ENCODE results near the gene FAM107B.

FAM107B gene

DNA sequence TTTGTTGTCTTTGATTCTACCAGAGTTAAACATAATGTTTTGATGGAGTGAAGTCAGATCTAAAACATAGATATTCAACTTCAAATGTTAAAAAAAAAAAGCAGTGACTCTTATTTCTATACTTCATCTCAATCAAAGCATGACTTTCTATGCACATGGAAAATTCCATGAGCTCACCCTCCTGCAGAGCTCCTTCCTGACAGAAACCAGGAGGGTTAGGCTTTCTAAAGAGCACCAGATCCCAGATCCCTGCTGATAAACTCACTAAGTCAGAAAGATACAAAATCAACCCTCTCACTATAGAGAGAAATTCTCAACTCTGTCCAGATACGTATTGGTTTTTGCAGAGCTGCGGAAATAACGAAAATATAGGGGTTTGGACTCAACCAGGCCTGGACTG is 122.6 kb downstream of the FAM107B start:
- Histone ChIP-seq H3K27ac (ENCODE audit: extremely low read depth, low read depth, low read length) (no peak overlapping the region), H3K4me1 (ENCODE audit: control insufficient read depth, insufficient read depth, low read length) (peaks cover 14% of the 10 kb centered on the region)
- CTCF ChIA-PET: no interaction called here

DNA sequence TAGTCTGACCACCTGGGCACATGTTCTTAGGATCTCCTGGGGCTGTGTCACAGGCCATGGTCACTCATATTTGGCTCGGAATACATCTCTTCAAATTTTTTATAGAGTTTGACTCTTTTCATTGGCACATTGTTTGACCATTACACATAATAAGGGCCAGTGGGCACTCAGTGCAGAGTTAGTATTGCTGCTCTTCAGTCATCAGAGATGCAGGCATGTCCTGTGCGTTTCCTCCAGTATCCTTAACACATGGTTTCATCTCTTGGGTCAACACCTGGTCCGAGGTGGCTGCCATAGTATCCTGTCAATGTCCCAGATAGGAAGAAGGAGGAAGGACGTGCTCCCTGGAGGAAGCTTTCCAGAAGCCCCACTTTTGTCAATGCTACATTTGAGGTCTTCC is 125.0 kb downstream of the FAM107B start:
- H3K4me3 ChIP-seq (ENCODE audit: low read depth, low read length): no peak overlapping the region
- TF ChIP-seq ZNF701 (tag by site-specific recombination; IDR thresholded peaks at IDR 0.05) (no peak), ZNF202 (tag by site-specific recombination; IDR thresholded peaks at IDR 0.05; ENCODE audit: borderline replicate concordance) (no peak), ZNF837 (tag by site-specific recombination; IDR thresholded peaks at IDR 0.05) (no peak), ZNF214 (tag by site-specific recombination; IDR thresholded peaks at IDR 0.05; ENCODE audit: borderline replicate concordance) (no peak), ZNF585B (tag by site-specific recombination; IDR thresholded peaks at IDR 0.05) (no peak), ZNF221 (tag by site-specific recombination; IDR thresholded peaks at IDR 0.05; ENCODE audit: borderline replicate concordance) (no peak), ZNF623 (tag by site-specific recombination; IDR thresholded peaks at IDR 0.05) (no peak), ZNF302 (tag by site-specific recombination; IDR thresholded peaks at IDR 0.05; ENCODE audit: low read depth) (no peak)
- TF ChIP-seq, protein P1, sequence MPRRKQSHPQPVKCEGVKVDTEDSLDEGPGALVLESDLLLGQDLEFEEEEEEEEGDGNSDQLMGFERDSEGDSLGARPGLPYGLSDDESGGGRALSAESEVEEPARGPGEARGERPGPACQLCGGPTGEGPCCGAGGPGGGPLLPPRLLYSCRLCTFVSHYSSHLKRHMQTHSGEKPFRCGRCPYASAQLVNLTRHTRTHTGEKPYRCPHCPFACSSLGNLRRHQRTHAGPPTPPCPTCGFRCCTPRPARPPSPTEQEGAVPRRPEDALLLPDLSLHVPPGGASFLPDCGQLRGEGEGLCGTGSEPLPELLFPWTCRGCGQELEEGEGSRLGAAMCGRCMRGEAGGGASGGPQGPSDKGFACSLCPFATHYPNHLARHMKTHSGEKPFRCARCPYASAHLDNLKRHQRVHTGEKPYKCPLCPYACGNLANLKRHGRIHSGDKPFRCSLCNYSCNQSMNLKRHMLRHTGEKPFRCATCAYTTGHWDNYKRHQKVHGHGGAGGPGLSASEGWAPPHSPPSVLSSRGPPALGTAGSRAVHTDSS (tag by site-specific recombination; IDR thresholded peaks at IDR 0.05): no peak
- TF ChIP-seq, protein P2, sequence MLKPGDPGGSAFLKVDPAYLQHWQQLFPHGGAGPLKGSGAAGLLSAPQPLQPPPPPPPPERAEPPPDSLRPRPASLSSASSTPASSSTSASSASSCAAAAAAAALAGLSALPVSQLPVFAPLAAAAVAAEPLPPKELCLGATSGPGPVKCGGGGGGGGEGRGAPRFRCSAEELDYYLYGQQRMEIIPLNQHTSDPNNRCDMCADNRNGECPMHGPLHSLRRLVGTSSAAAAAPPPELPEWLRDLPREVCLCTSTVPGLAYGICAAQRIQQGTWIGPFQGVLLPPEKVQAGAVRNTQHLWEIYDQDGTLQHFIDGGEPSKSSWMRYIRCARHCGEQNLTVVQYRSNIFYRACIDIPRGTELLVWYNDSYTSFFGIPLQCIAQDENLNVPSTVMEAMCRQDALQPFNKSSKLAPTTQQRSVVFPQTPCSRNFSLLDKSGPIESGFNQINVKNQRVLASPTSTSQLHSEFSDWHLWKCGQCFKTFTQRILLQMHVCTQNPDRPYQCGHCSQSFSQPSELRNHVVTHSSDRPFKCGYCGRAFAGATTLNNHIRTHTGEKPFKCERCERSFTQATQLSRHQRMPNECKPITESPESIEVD (tag by site-specific recombination; IDR thresholded peaks at IDR 0.05): no peak
- ChIA-PET POLR2A (no interaction called here), CTCF (interaction anchor here (0.6 kb wide), 1 partner anchor 125 kb away, joined by 4 read pairs; no protein-coding TSS in a partner anchor)
- peaks cover 14% of the 10 kb centered on the region for H3K4me1 ChIP-seq (ENCODE audit: control insufficient read depth, insufficient read depth, low read length)
- H3K36me3 ChIP-seq (ENCODE audit: control insufficient read depth in 2 of 2, insufficient read depth in 1 of 2, low read length in 2 of 2): no peaks in the 10 kb centered on the region
- H3K27ac ChIP-seq (ENCODE audit: extremely low read depth, low read depth, low read length): no peak overlapping the region
- no peaks in the 10 kb centered on the region for H3K9me3 ChIP-seq (ENCODE audit: control insufficient read depth, insufficient read depth, low read depth, low read length)

More for the DNA sequence above, 122.6 kb downstream of the FAM107B start:
- Histone ChIP-seq H3K36me3 (ENCODE audit: control insufficient read depth in 2 of 2, insufficient read depth in 1 of 2, low read length in 2 of 2) (no peaks in the 10 kb centered on the region), H3K9me3 (ENCODE audit: control insufficient read depth, insufficient read depth, low read depth, low read length) (no peaks in the 10 kb centered on the region), H3K4me3 (ENCODE audit: low read depth, low read length) (no peak overlapping the region)
- POLR2A ChIA-PET: no interaction called here
- TF ChIP-seq ZNF664 (tag by site-specific recombination; IDR thresholded peaks at IDR 0.05): no peak
- 0 out of 2 replicates have a peak, but pooled peaks have one; percentile 15 for TF ChIP-seq ZBTB17 (tag by site-specific recombination; IDR thresholded peaks at IDR 0.05)

- ChIA-PET CTCF (interaction anchor here (0.6 kb wide), 1 partner anchor 124 kb away, joined by 4 read pairs; no protein-coding TSS in a partner anchor), POLR2A (no interaction called here)
- Histone ChIP-seq H3K9me3 (ENCODE audit: control insufficient read depth, insufficient read depth, low read depth, low read length) (no peaks in the 10 kb centered on the region), H3K36me3 (ENCODE audit: control insufficient read depth in 2 of 2, insufficient read depth in 1 of 2, low read length in 2 of 2) (no peaks in the 10 kb centered on the region), H3K4me3 (ENCODE audit: low read depth, low read length) (no peak overlapping the region), H3K4me1 (ENCODE audit: control insufficient read depth, insufficient read depth, low read length) (peaks cover 9% of the 10 kb centered on the region), H3K27ac (ENCODE audit: extremely low read depth, low read depth, low read length) (no peak overlapping the region)
- TF ChIP-seq ZBTB48 (tag by site-specific recombination; IDR thresholded peaks at IDR 0.05) (no peak), ZNF777 (tag by site-specific recombination; IDR thresholded peaks at IDR 0.05; ENCODE audit: borderline replicate concordance) (no peak), TRIM28 (IDR thresholded peaks at IDR 0.05; ENCODE audit: borderline replicate concordance, low read length) (no peak), REPIN1 (tag by site-specific recombination; IDR thresholded peaks at IDR 0.05; ENCODE audit: low read depth) (no peak), ZNF433 (tag by site-specific recombination; IDR thresholded peaks at IDR 0.05; ENCODE audit: low read depth) (no peak), WT1 (tag by site-specific recombination; IDR thresholded peaks at IDR 0.05) (no peak), EGR2 (tag by site-specific recombination; IDR thresholded peaks at IDR 0.05; ENCODE audit: low read depth) (no peak), MEIS1 (CRISPR knock-in tag; IDR thresholded peaks at IDR 0.05; ENCODE audit: borderline replicate concordance) (no peak)
- TF ChIP-seq, protein P2 (tag by site-specific recombination; IDR thresholded peaks at IDR 0.05): no peak
- TF ChIP-seq, protein P3, sequence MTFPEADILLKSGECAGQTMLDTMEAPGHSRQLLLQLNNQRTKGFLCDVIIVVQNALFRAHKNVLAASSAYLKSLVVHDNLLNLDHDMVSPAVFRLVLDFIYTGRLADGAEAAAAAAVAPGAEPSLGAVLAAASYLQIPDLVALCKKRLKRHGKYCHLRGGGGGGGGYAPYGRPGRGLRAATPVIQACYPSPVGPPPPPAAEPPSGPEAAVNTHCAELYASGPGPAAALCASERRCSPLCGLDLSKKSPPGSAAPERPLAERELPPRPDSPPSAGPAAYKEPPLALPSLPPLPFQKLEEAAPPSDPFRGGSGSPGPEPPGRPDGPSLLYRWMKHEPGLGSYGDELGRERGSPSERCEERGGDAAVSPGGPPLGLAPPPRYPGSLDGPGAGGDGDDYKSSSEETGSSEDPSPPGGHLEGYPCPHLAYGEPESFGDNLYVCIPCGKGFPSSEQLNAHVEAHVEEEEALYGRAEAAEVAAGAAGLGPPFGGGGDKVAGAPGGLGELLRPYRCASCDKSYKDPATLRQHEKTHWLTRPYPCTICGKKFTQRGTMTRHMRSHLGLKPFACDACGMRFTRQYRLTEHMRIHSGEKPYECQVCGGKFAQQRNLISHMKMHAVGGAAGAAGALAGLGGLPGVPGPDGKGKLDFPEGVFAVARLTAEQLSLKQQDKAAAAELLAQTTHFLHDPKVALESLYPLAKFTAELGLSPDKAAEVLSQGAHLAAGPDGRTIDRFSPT (tag by site-specific recombination; IDR thresholded peaks at IDR 0.05): no peak
These were observed 125.8 kb downstream of the FAM107B start for GRCh38 chr10:14648946-14649345.

Data from HEK293 (cell line).